SK-N-SH treated with all-trans-retinoic acid at 6 μM for 48 hours (cell line): Measurements from ENCODE around the gene RAB18.

Source experiments
- ATAC-seq: fragments of 200-7000 bp; cut with Tn5 transposase; 3 replicates; pipeline ENCODE4 v1.9.1; 2020; ENCODE audit warnings: mild to moderate bottlenecking, moderate library complexity
- BACH2 ChIP-seq: fragments of 250-450 bp; sonication (Bioruptor Pico); IDR thresholded peaks from 2 replicates; pipeline ENCODE4 v1.9.0; 2021; ENCODE audit warnings: mild to moderate bottlenecking, borderline replicate concordance
- CREB5 ChIP-seq: fragments of 250-450 bp; sonication (Bioruptor Pico); IDR thresholded peaks from 2 replicates; pipeline ENCODE4 v1.5.1; 2020; ENCODE audit warnings: low read depth, mild to moderate bottlenecking, moderate library complexity
- CSDC2 ChIP-seq: fragments of 250-450 bp; sonication (Bioruptor Pico); IDR thresholded peaks from 2 replicates; pipeline ENCODE4 v1.5.0; 2020; ENCODE audit warnings: mild to moderate bottlenecking, moderate library complexity
- CSRNP3 ChIP-seq: fragments of 250-450 bp; sonication (Bioruptor Pico); IDR thresholded peaks from 2 replicates; pipeline ENCODE4 v1.5.1; 2021; ENCODE audit warnings: mild to moderate bottlenecking, moderate library complexity
- GLIS3 ChIP-seq: fragments of 250-450 bp; sonication (Bioruptor Pico); IDR thresholded peaks from 2 replicates; pipeline ENCODE4 v1.5.0; 2020; ENCODE audit warnings: mild to moderate bottlenecking, moderate library complexity
- OSR1 ChIP-seq: fragments of 250-450 bp; sonication (Bioruptor Pico); IDR thresholded peaks from 2 replicates; pipeline ENCODE4 v1.8.0; 2022; ENCODE audit warnings: moderate library complexity, mild to moderate bottlenecking, inconsistent platforms
- PATZ1 ChIP-seq: fragments of 250-450 bp; sonication (Bioruptor Pico); IDR thresholded peaks from 2 replicates; pipeline ENCODE4 v1.8.0; 2020; ENCODE audit warnings: mild to moderate bottlenecking, moderate library complexity, borderline replicate concordance
- RARB ChIP-seq: fragments of 250-450 bp; sonication (Bioruptor Pico); IDR thresholded peaks from 2 replicates; pipeline ENCODE4 v1.8.0; 2021; ENCODE audit warnings: mild to moderate bottlenecking, moderate library complexity
- SNAI2 ChIP-seq: fragments of 250-450 bp; sonication (Bioruptor Pico); IDR thresholded peaks from 2 replicates; pipeline ENCODE4 v1.5.0; 2020; ENCODE audit warnings: mild to moderate bottlenecking, moderate library complexity
- TCF4 ChIP-seq: fragments of 250-450 bp; sonication (Bioruptor Pico); IDR thresholded peaks from 2 replicates; pipeline ENCODE4 v1.8.0; 2021; ENCODE audit warnings: mild to moderate bottlenecking, moderate library complexity, borderline replicate concordance
- TOX ChIP-seq: fragments of 250-450 bp; sonication (Bioruptor Pico); IDR thresholded peaks from 2 replicates; pipeline ENCODE4 v1.8.0; 2021; ENCODE audit warnings: mild to moderate bottlenecking, moderate library complexity, borderline replicate concordance
- TSHZ2 ChIP-seq: fragments of 250-450 bp; sonication (Bioruptor Pico); IDR thresholded peaks from 2 replicates; pipeline ENCODE4 v1.5.0; 2020; ENCODE audit warnings: mild to moderate bottlenecking, moderate library complexity
- ZC3H10 ChIP-seq: fragments of 250-450 bp; sonication (Bioruptor Pico); IDR thresholded peaks from 2 replicates; pipeline ENCODE4 v1.5.1; 2021; ENCODE audit warnings: mild to moderate bottlenecking, moderate library complexity
- ZFP3 ChIP-seq: fragments of 250-450 bp; sonication (Bioruptor Pico); IDR thresholded peaks from 2 replicates; pipeline ENCODE4 v1.5.0; 2020; ENCODE audit warnings: mild to moderate bottlenecking, moderate library complexity
- ZFP30 ChIP-seq: fragments of 450-650 bp; formaldehyde crosslinking; IDR thresholded peaks from 2 replicates; pipeline ENCODE4 v1.5.0; 2022; ENCODE audit warnings: mild to moderate bottlenecking, moderate library complexity
- ZNF565 ChIP-seq: fragments of 450-650 bp; formaldehyde crosslinking; conservative IDR thresholded peaks from 2 replicates; pipeline ENCODE4 v1.5.0; 2020; ENCODE audit warnings: low read depth, mild to moderate bottlenecking, moderate library complexity
- ZNF70 ChIP-seq: fragments of 450-650 bp; formaldehyde crosslinking; IDR thresholded peaks from 2 replicates; pipeline ENCODE4 v1.5.0; 2020; ENCODE audit warnings: mild to moderate bottlenecking, moderate library complexity
- TF ChIP-seq, protein P1 (sequence below): fragments of 250-450 bp; sonication (Bioruptor Pico); IDR thresholded peaks from 2 replicates; pipeline ENCODE4 v1.8.0; 2021; ENCODE audit warnings: low read depth, mild to moderate bottlenecking, moderate library complexity, borderline replicate concordance

The RAB18 gene

GRCh38 chr10:27536437-27536836, 32.3 kb downstream of the RAB18 start:
- no peak for ATAC-seq
- TF ChIP-seq GLIS3 (no peak), BACH2 (no peak), OSR1 (CRISPR knock-in tag) (no peak), SNAI2 (CRISPR knock-in tag) (no peak), TSHZ2 (no peak), ZNF565 (CRISPR knock-in tag) (no peak)
- TF ChIP-seq, protein P1, sequence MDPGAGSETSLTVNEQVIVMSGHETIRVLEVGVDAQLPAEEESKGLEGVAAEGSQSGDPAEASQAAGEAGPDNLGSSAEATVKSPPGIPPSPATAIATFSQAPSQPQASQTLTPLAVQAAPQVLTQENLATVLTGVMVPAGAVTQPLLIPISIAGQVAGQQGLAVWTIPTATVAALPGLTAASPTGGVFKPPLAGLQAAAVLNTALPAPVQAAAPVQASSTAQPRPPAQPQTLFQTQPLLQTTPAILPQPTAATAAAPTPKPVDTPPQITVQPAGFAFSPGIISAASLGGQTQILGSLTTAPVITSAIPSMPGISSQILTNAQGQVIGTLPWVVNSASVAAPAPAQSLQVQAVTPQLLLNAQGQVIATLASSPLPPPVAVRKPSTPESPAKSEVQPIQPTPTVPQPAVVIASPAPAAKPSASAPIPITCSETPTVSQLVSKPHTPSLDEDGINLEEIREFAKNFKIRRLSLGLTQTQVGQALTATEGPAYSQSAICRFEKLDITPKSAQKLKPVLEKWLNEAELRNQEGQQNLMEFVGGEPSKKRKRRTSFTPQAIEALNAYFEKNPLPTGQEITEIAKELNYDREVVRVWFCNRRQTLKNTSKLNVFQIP (CRISPR knock-in tag), result no peak

- ATAC-seq, result no peak
Observed at GRCh38 chr10:27537166-27537565, 33.1 kb downstream of the RAB18 start.

DNA sequence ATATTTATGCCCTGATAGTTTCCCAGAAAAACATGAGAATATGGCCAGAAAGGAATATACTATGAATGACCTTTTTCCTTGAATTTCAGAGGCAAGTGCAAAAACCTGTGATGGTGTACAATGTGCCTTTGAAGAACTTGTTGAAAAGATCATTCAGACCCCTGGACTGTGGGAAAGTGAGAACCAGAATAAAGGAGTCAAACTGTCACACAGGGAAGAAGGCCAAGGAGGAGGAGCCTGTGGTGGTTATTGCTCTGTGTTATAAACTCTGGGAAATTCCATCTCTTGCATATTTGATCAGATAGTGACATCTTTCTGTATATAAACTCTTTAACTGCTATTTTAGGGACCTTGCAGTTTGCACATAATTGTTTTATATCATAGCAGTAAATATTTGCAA, 33.7 kb downstream of the RAB18 start:
- no peak for ATAC-seq
- TF ChIP-seq CSRNP3 (CRISPR knock-in tag) (no peak), ZNF70 (no peak), SNAI2 (CRISPR knock-in tag) (no peak), TSHZ2 (no peak), CSDC2 (CRISPR knock-in tag) (no peak), ZFP3 (no peak), RARB (no peak), ZC3H10 (CRISPR knock-in tag) (no peak), TOX (CRISPR knock-in tag) (no peak), ZNF565 (CRISPR knock-in tag) (no peak), PATZ1 (CRISPR knock-in tag) (no peak), OSR1 (CRISPR knock-in tag) (no peak), ZFP30 (CRISPR knock-in tag) (no peak), CREB5 (CRISPR knock-in tag) (no peak), GLIS3 (no peak), TCF4 (CRISPR knock-in tag) (no peak)

More at GRCh38 chr10:27537166-27537565, 33.1 kb downstream of the RAB18 start:
- no peak for TF ChIP-seq ZNF70
